ENCODE measurements around the gene PFN1. TPM values are rescaled to one million over a fixed set of nuclear protein-coding genes. Genes with fewer than 3 reads are reported as not detected.

The PFN1 gene
- total RNA-seq, 2 donors from 2014 or later: 1,929 to 1,966 TPM

- Mint-ChIP-seq H3K27ac (no peak overlapping the region), H3K9me3 (no peaks in the 10 kb centered on the region), H3K36me3 (no peaks in the 10 kb centered on the region)
- no peak for ATAC-seq
- no peak for DNase-seq (ENCODE audit: low spot score in 2 of 2)
Measured at GRCh38 chr17:4897198-4897687, 51.1 kb downstream of the PFN1 start.

GRCh38 chr17:4896332-4897197 lies 51.8 kb downstream of the PFN1 start:
- H3K9me3 Mint-ChIP-seq: no peaks in the 10 kb centered on the region
- no peak for ATAC-seq
- no peak for DNase-seq (ENCODE audit: low spot score in 2 of 2)
- H3K36me3 Mint-ChIP-seq: no peaks in the 10 kb centered on the region
- H3K27ac Mint-ChIP-seq: no peak overlapping the region

GRCh38 chr17:4895657-4896331 lies 52.5 kb downstream of the PFN1 start:
- H3K36me3 Mint-ChIP-seq: no peaks in the 10 kb centered on the region
- ATAC-seq: no peak
- no peaks in the 10 kb centered on the region for H3K9me3 Mint-ChIP-seq

More at GRCh38 chr17:4895657-4896331, 52.5 kb downstream of the PFN1 start:
- no peak for DNase-seq (ENCODE audit: low spot score in 2 of 2)
- H3K27ac Mint-ChIP-seq: no peak overlapping the region

Other genes with a start within 250 kb of the PFN1 start
- 100 to 1,000 TPM in 1 of 2 donors, 10 to 100 TPM in 1; 99.1 to 126 TPM for gene PELP1, start 244.4 kb downstream of the PFN1 start, total RNA-seq
- gene ARRB2, start 237.9 kb downstream of the PFN1 start, total RNA-seq: 100 to 1,000 TPM; 209 to 271 TPM
- gene MED11, start 217.1 kb downstream of the PFN1 start, total RNA-seq: 10 to 100 TPM; 22.8 to 24.5 TPM
- under 1 TPM; 0.29 to 0.36 TPM for gene ZMYND15, start 208.7 kb downstream of the PFN1 start, total RNA-seq
- 1 to 10 TPM; 4.9 to 6.1 TPM for gene CXCL16, start 208.6 kb downstream of the PFN1 start, total RNA-seq
- not detected for gene TM4SF5, start 176.6 kb downstream of the PFN1 start, total RNA-seq
- gene VMO1, start 162.2 kb downstream of the PFN1 start, total RNA-seq: under 1 TPM in 1 of 2 donors, not detected in 1; 0.50 TPM
- gene GLTPD2, start 159.6 kb downstream of the PFN1 start, total RNA-seq: not detected
- gene PSMB6, start 152.4 kb downstream of the PFN1 start, total RNA-seq: 100 to 1,000 TPM; 133 to 135 TPM
- 10 to 100 TPM; 23.6 to 31.4 TPM for gene PLD2, start 141.4 kb downstream of the PFN1 start, total RNA-seq
- gene MINK1, start 115.2 kb downstream of the PFN1 start, total RNA-seq: 10 to 100 TPM; 83.0 to 84.9 TPM
- gene C17orf107, start 49.0 kb downstream of the PFN1 start, total RNA-seq: 1 to 10 TPM in 1 of 2 donors, under 1 TPM in 1; 0.59 to 2.9 TPM
- gene CHRNE, start 45.4 kb downstream of the PFN1 start, total RNA-seq: under 1 TPM in 1 of 2 donors, not detected in 1; 0.27 TPM
- gene GP1BA, start 16.3 kb downstream of the PFN1 start, total RNA-seq: not detected
- 10 to 100 TPM; 69.4 to 89.1 TPM for gene SLC25A11, start 8.5 kb downstream of the PFN1 start, total RNA-seq
- gene RNF167, start 8.3 kb downstream of the PFN1 start, total RNA-seq: 100 to 1,000 TPM; 188 to 241 TPM
- gene ENO3, start 2.6 kb upstream of the PFN1 start, total RNA-seq: 10 to 100 TPM; 32.1 to 47.9 TPM
- gene SPAG7, start 19.3 kb upstream of the PFN1 start, total RNA-seq: 10 to 100 TPM; 70.3 to 94.6 TPM
- 10 to 100 TPM; 66.2 to 82.3 TPM for gene CAMTA2, start 39.1 kb upstream of the PFN1 start, total RNA-seq
- 1 to 10 TPM in 1 of 2 donors, under 1 TPM in 1; 0.53 to 2.6 TPM for gene INCA1, start 49.0 kb upstream of the PFN1 start, total RNA-seq
- gene KIF1C, start 49.4 kb upstream of the PFN1 start, total RNA-seq: 10 to 100 TPM; 37.9 to 42.4 TPM
- under 1 TPM; 0.20 to 0.23 TPM for gene SLC52A1, start 86.9 kb upstream of the PFN1 start, total RNA-seq
- 1 to 10 TPM in 1 of 2 donors, under 1 TPM in 1; 0.73 to 1.7 TPM for gene ZFP3, start 129.9 kb upstream of the PFN1 start, total RNA-seq
- gene ZNF232, start 163.3 kb upstream of the PFN1 start, total RNA-seq: 10 to 100 TPM; 15.5 to 19.2 TPM
- under 1 TPM in 1 of 2 donors, not detected in 1; 0.18 TPM for gene USP6, start 167.5 kb upstream of the PFN1 start, total RNA-seq
- gene ZNF594, start 243.3 kb upstream of the PFN1 start, total RNA-seq: 1 to 10 TPM; 3.3 to 8.2 TPM